MM.1S (cell line): ENCODE data around the gene DOCK10.

Source experiments
- CTCF ChIP-seq: fragments of 300-600 bp; sonication (generic); IDR thresholded peaks from 2 replicates; pipeline ENCODE4 v1.5.1; 2016; ENCODE audit warnings: antibody characterized with exemption, low read length, mixed read lengths
- EZH2 ChIP-seq: fragments of 300-600 bp; sonication (generic); optimal IDR thresholded peaks from 2 replicates; pipeline ENCODE3; 2017; ENCODE audit warnings: low read depth, mild to moderate bottlenecking, antibody characterized with exemption, low read length, mixed read lengths
- EZH2phosphoT487 ChIP-seq: fragments of 300-600 bp; sonication (generic); IDR thresholded peaks from 2 replicates; pipeline ENCODE4 v1.6.1; 2018; ENCODE audit warnings: antibody characterized with exemption, low read length

GRCh38 chr2:224929512-224929911 is 112.8 kb downstream of the DOCK10 start:
- TF ChIP-seq CTCF (no peak), EZH2phosphoT487 (no peak), EZH2 (no peak)
